GM12865 (cell line): Measurements from ENCODE around the gene YLPM1.

Experiments
- DNase-seq: peaks from one replicate; pipeline ENCODE4 v3.0.0; 2010; ENCODE audit warnings: low read depth
- H3K4me3 ChIP-seq: 2 replicates; pipeline ENCODE4 v1.5.1; 2011; ENCODE audit warnings: mild to moderate bottlenecking, low read depth, low read length, control low read depth
- CTCF ChIP-seq: IDR thresholded peaks from 2 replicates; pipeline ENCODE4 v1.5.1; 2011; ENCODE audit warnings: low read length, control low read depth, low read depth, inconsistent platforms; ENCODE audit not compliant: insufficient read depth; ENCODE audit errors: missing control alignments

YLPM1 gene

GRCh38 chr14:74853581-74853980, 90.5 kb downstream of the YLPM1 start:
- H3K4me3 ChIP-seq = no peak overlapping the region
- no peak for TF ChIP-seq CTCF
- DNase-seq = no peak

- DNase-seq = no peak
- TF ChIP-seq CTCF = no peak
- no peak overlapping the region for H3K4me3 ChIP-seq
Measured at GRCh38 chr14:74855021-74855420, 91.9 kb downstream of the YLPM1 start.

- DNase-seq = no peak
- no peak overlapping the region for H3K4me3 ChIP-seq
- TF ChIP-seq CTCF = no peak
Measured at GRCh38 chr14:74855945-74856344, 92.8 kb downstream of the YLPM1 start.

GRCh38 chr14:74856366-74856765, 93.2 kb downstream of the YLPM1 start:
- no peak for DNase-seq
- no peak for TF ChIP-seq CTCF
- no peak overlapping the region for H3K4me3 ChIP-seq

- no peak for TF ChIP-seq CTCF
- no peak for DNase-seq
- no peak overlapping the region for H3K4me3 ChIP-seq
Measured at GRCh38 chr14:74858022-74858421, 94.9 kb downstream of the YLPM1 start.

DNA sequence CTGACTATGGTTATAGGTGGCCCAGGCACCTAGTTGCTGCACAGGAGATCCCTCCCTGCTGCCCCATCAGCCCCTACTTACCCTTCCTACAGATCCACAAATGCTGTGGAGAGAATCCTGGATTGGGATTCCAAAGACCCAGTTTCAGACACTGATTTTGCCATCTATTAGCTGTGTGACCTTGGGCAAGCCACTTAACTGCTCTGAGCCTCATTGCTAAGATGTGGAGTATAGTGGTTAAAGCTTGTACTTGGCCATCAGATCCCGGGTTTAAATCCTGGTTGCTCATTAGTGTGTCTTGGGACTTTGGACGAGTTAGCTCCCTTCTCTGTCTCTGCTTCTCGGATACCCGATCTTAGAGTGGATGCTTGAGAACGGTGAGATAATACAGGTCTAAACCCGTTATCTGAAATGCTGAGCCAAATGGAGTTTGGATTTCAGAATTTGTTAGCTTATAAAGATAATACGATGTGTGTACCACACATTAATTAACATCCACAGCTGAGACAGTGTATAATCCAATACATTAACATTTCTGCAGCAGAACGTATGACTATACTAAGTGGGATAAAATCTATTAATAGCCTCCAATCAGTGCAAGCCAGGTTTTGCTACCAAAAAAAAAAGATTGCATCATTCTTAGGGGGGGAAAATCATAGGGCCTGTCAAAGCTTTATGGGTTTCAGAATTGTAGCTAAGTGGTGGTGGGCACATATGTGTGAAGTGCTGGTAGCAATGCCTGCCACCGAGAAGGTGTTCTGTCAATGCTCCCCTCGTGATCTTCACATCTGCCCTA, 96.8 kb downstream of the YLPM1 start:
- H3K4me3 ChIP-seq = no peak overlapping the region
- no peak for DNase-seq
- TF ChIP-seq CTCF = no peak
